ENCODE results near the gene ALB. TPM values are rescaled to one million over a fixed set of nuclear protein-coding genes. Genes with fewer than 3 reads are reported as not detected.

The ALB gene
- total RNA-seq, 4 donors from 2014 or later = 0.32 TPM; not detected in 3

GRCh38 chr4:73419106-73420038, 15.3 kb downstream of the ALB start:
- H3K36me3 ChIP-seq = no peaks in the 10 kb centered on the region
- H3K4me1 ChIP-seq = no peaks in the 10 kb centered on the region
- intact Hi-C loops (cut with DNase I) = no loop called here
- TF ChIP-seq EP300 (IDR thresholded peaks at IDR 0.05) = no peak
- no peak for TF ChIP-seq POLR2A (IDR thresholded peaks at IDR 0.05; ENCODE audit: low read depth)
- TF ChIP-seq POLR2AphosphoS5 (IDR thresholded peaks at IDR 0.05) = no peak
- TF ChIP-seq CTCF (IDR thresholded peaks at IDR 0.05) = no peak
- no peaks in the 10 kb centered on the region for H3K27me3 ChIP-seq
- DNase-seq (ENCODE audit: extremely low spot score) = no peak
- no peak overlapping the region for H3K4me3 ChIP-seq
- no peaks in the 10 kb centered on the region for H3K9me3 ChIP-seq
- WGBS = 62% methylated on average over 7 of the region's 7 CpGs
- H3K27ac ChIP-seq (replicated peaks in 1 of 4) = no peak overlapping the region

- Histone ChIP-seq H3K4me3 (no peak overlapping the region), H3K27ac (replicated peaks in 1 of 4) (no peak overlapping the region), H3K36me3 (no peaks in the 10 kb centered on the region), H3K4me1 (no peaks in the 10 kb centered on the region), H3K9me3 (no peaks in the 10 kb centered on the region), H3K27me3 (no peaks in the 10 kb centered on the region)
- DNase-seq (ENCODE audit: extremely low spot score) = no peak
- TF ChIP-seq CTCF (IDR thresholded peaks at IDR 0.05) (no peak), POLR2A (IDR thresholded peaks at IDR 0.05; ENCODE audit: low read depth) (no peak), POLR2AphosphoS5 (IDR thresholded peaks at IDR 0.05) (no peak), EP300 (IDR thresholded peaks at IDR 0.05) (no peak)
- WGBS = 94% methylated on average over 2 of the region's 2 CpGs
- intact Hi-C loops (cut with DNase I) = no loop called here
Measured at GRCh38 chr4:73420615-73421014, 16.5 kb downstream of the ALB start.

- Histone ChIP-seq H3K27me3 (no peaks in the 10 kb centered on the region), H3K9me3 (no peaks in the 10 kb centered on the region), H3K36me3 (no peaks in the 10 kb centered on the region), H3K4me3 (no peak overlapping the region), H3K27ac (replicated peaks in 1 of 4) (no peak overlapping the region), H3K4me1 (no peaks in the 10 kb centered on the region)
- no peak for DNase-seq (ENCODE audit: extremely low spot score)
- intact Hi-C loops (cut with DNase I) = no loop called here
- TF ChIP-seq POLR2AphosphoS5 (IDR thresholded peaks at IDR 0.05) (no peak), CTCF (IDR thresholded peaks at IDR 0.05) (no peak), POLR2A (IDR thresholded peaks at IDR 0.05; ENCODE audit: low read depth) (no peak), EP300 (IDR thresholded peaks at IDR 0.05) (no peak)
Measured at GRCh38 chr4:73421708-73422457, 17.8 kb downstream of the ALB start.

- Histone ChIP-seq H3K27me3 (no peaks in the 10 kb centered on the region), H3K36me3 (no peaks in the 10 kb centered on the region), H3K4me3 (no peak overlapping the region), H3K27ac (replicated peaks in 1 of 4) (no peak overlapping the region), H3K4me1 (no peaks in the 10 kb centered on the region), H3K9me3 (no peaks in the 10 kb centered on the region)
- 64% methylated on average over 4 of the region's 4 CpGs for WGBS
- TF ChIP-seq POLR2A (IDR thresholded peaks at IDR 0.05; ENCODE audit: low read depth) (no peak), POLR2AphosphoS5 (IDR thresholded peaks at IDR 0.05) (no peak), CTCF (IDR thresholded peaks at IDR 0.05) (no peak), EP300 (IDR thresholded peaks at IDR 0.05) (no peak)
- DNase-seq (ENCODE audit: extremely low spot score) = no peak
- intact Hi-C loops (cut with DNase I) = no loop called here
Measured at GRCh38 chr4:73422458-73422752, 18.3 kb downstream of the ALB start.

All from esophagus muscularis mucosa (tissue), 4 donors.